Measurements from ENCODE around the gene YPEL3.

Gene YPEL3

DNA sequence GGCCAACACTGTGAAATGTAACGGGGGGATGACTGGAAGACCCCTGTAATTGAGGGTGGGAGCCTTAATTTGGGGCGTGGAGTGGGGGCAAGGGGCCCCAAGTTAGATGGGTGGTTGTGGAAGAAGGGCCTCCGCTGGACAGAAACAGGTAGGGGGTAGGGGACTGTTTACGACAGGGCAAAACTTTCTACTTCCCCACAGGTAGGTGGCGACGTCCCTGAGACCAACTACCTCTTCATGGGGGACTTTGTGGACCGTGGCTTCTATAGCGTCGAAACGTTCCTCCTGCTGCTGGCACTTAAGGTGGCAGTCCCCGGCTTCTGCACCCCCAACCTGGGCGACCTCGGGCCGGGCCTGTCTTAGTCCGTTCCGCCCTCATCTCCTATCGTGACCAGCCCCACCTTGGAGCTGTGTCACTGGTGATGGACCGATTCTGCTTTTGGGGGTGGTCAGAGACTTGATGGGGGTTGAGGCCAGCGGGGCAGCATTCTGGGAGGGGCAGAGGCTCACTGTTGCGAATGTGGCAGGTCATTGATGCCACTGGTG is 13.4 kb downstream of the YPEL3 start:
- Mint-ChIP-seq H3K4me3 (no peak overlapping the region), H3K4me1 (peaks cover 19% of the 10 kb centered on the region), H3K36me3 (ENCODE audit: low read depth) (peaks cover 58% of the 10 kb centered on the region), H3K27ac (peak overlapping the region; percentile 85), H3K27me3 (ENCODE audit: low read depth, poor library complexity) (peaks cover 3% of the 10 kb centered on the region), H3K9me3 (no peaks in the 10 kb centered on the region)
- TF ChIP-seq, protein P1, sequence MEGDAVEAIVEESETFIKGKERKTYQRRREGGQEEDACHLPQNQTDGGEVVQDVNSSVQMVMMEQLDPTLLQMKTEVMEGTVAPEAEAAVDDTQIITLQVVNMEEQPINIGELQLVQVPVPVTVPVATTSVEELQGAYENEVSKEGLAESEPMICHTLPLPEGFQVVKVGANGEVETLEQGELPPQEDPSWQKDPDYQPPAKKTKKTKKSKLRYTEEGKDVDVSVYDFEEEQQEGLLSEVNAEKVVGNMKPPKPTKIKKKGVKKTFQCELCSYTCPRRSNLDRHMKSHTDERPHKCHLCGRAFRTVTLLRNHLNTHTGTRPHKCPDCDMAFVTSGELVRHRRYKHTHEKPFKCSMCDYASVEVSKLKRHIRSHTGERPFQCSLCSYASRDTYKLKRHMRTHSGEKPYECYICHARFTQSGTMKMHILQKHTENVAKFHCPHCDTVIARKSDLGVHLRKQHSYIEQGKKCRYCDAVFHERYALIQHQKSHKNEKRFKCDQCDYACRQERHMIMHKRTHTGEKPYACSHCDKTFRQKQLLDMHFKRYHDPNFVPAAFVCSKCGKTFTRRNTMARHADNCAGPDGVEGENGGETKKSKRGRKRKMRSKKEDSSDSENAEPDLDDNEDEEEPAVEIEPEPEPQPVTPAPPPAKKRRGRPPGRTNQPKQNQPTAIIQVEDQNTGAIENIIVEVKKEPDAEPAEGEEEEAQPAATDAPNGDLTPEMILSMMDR (IDR thresholded peaks at IDR 0.05) = no peak
- DNase-seq = no peak

DNA sequence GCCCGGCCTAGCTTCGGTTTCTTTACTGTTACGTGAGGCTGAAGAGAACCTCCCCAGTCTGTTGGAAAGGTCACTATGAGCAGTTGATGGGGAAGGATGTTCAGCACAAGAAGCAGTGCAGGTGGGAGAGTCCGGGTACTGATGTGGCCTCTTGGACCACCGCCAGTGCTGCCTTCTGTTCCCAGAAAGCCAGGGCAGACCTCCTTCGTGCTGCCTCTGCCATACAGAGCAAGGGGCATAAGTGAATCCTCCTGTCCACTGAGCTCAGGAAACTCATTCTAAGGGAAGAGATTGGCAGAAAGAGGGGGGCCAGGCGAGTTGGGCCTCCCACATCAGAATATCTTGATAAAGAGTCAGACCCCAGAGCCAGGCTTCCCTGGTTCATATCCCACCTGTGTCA is 16.5 kb downstream of the YPEL3 start:
- peaks cover 57% of the 10 kb centered on the region for H3K36me3 Mint-ChIP-seq (ENCODE audit: low read depth)
- H3K27me3 Mint-ChIP-seq (ENCODE audit: low read depth, poor library complexity) = no peaks in the 10 kb centered on the region
- no peak overlapping the region for H3K4me3 Mint-ChIP-seq

DNA sequence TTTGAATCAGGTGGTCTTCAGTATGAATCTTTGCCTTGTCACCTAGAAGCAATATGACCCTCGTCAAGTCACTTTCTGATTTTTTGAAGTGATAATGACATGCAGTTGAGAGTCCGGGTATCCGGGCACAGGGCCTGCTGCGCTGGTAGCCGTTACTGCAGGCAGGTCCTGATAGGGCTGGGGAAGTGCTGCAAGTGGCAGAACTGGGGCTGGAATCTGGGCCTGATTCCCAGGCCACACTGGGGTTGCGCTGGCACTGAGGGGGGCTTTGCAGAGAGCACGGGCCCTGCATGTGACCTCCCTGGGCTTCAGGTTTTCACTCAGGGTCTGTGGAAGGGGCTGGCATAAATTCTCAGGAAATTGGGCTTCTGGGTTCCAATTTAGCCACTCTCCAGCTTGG is 17.3 kb downstream of the YPEL3 start:
- Mint-ChIP-seq H3K27me3 (ENCODE audit: low read depth, poor library complexity) (no peaks in the 10 kb centered on the region), H3K27ac (no peak overlapping the region), H3K4me3 (no peak overlapping the region), H3K9me3 (no peaks in the 10 kb centered on the region), H3K36me3 (ENCODE audit: low read depth) (peaks cover 54% of the 10 kb centered on the region), H3K4me1 (peaks cover 30% of the 10 kb centered on the region)
- DNase-seq = no peak
- TF ChIP-seq, protein P1 (IDR thresholded peaks at IDR 0.05) = no peak

More for the DNA sequence above, 16.5 kb downstream of the YPEL3 start:
- DNase-seq = no peak
- H3K4me1 Mint-ChIP-seq = peaks cover 30% of the 10 kb centered on the region
- H3K9me3 Mint-ChIP-seq = no peaks in the 10 kb centered on the region
- TF ChIP-seq, protein P1 (IDR thresholded peaks at IDR 0.05) = no peak
- no peak overlapping the region for H3K27ac Mint-ChIP-seq

DNA sequence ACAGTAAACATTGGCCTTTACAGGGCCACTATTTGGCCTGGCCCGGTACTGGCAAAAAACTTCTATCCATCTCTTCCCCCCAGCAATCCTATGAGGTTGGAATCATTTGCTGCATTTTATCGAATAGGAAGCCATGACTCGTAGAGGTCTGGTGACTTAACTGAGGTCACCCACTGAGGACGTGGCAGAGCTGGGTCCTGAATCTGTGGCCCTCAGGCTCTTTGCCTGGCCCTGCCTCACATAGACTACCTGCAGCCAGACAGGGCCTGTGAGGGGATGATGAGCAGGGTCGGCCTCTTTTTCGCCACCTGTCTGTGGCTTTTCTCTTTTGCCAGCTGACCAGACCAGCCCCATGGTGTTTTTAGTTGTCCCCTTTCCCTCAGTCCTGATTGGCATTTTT is 18.4 kb downstream of the YPEL3 start:
- Mint-ChIP-seq H3K4me3 (peak overlapping the region; percentile 93), H3K27ac (peak overlapping the region; percentile 50), H3K27me3 (ENCODE audit: low read depth, poor library complexity) (no peaks in the 10 kb centered on the region), H3K9me3 (no peaks in the 10 kb centered on the region), H3K36me3 (ENCODE audit: low read depth) (peaks cover 54% of the 10 kb centered on the region), H3K4me1 (peaks cover 30% of the 10 kb centered on the region)
- DNase-seq = no peak
- TF ChIP-seq, protein P1 (IDR thresholded peaks at IDR 0.05) = no peak

DNA sequence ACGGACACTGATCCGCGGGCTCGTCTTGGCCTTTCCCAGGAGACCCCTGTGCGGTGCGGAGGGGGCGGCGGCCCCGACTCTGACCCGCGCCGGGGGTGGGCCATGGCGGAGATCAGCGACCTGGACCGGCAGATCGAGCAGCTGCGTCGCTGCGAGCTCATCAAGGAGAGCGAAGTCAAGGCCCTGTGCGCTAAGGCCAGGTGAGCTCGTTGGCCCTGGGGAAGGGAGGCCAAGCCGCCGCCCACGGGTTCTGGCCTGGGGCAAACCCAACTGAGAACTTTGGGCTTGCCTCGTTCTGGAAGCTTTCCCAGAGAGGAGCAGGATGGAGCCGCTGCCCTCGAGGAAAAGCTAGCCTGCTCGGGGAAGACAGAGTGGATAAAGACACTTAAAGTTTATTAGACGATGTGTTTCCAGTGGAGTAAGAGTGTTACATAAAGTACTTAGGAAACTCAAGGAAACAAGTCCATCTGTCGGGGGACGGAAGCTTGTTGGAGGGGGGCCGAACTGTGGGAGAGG is 19.7 kb downstream of the YPEL3 start:
- peak overlapping the region; percentile 93 for H3K4me3 Mint-ChIP-seq
- peak overlapping the region; percentile 92 for H3K27ac Mint-ChIP-seq
- no peaks in the 10 kb centered on the region for H3K9me3 Mint-ChIP-seq
- H3K4me1 Mint-ChIP-seq = peaks cover 25% of the 10 kb centered on the region
- no peaks in the 10 kb centered on the region for H3K27me3 Mint-ChIP-seq (ENCODE audit: low read depth, poor library complexity)
- TF ChIP-seq, protein P1 (IDR thresholded peaks at IDR 0.05) = no peak
- DNase-seq = no peak
- peaks cover 57% of the 10 kb centered on the region for H3K36me3 Mint-ChIP-seq (ENCODE audit: low read depth)

Data from nephron progenitor cell (in vitro differentiated cells).